ENCODE results near the gene PKDCC. TPM values are rescaled to one million over a fixed set of nuclear protein-coding genes. Genes with fewer than 3 reads are reported as not detected.

The PKDCC gene
- total RNA-seq, 1 experiment from 2014 or later = 82.2 TPM

- ChIA-PET CTCF (no interaction called here), POLR2A (ENCODE audit: low non-redundant PET) (no interaction called here)
- no peaks in the 10 kb centered on the region for H3K27me3 ChIP-seq (replicated peaks; ENCODE audit: insufficient read depth, low read depth, low read length, poor library complexity)
- no peak overlapping the region for H3K27ac ChIP-seq (ENCODE audit: low read depth, low read length, poor library complexity, severe bottlenecking)
- DNase-seq (ENCODE audit: low spot score) = no peak
- H3K36me3 ChIP-seq (ENCODE audit: insufficient read depth, low read length, poor library complexity, severe bottlenecking) = no peaks in the 10 kb centered on the region
- H3K9me3 ChIP-seq (ENCODE audit: low read depth, low read length, poor library complexity, severe bottlenecking) = no peaks in the 10 kb centered on the region
- no peak overlapping the region for H3K4me3 ChIP-seq (ENCODE audit: low read depth, low read length, poor library complexity, severe bottlenecking)
- intact Hi-C loops (cut with micrococcal nuclease; ENCODE audit: unreplicated experiment) = no loop called here
- no peak for TF ChIP-seq EZH2 (IDR thresholded peaks at IDR 0.05; ENCODE audit: borderline replicate concordance, low read depth, low read length, poor library complexity, severe bottlenecking)
- no peak; the same call in 1 of the 2 replicates for TF ChIP-seq CTCF (conservative IDR thresholded peaks at IDR 0.05; ENCODE audit: low read depth, low read length)
- H3K4me1 ChIP-seq (ENCODE audit: insufficient read depth, low read length, poor library complexity, severe bottlenecking) = peaks cover 14% of the 10 kb centered on the region
- BruUV-seq (replicated peaks) = no TSS peak
These were observed 6.3 kb upstream of the PKDCC start for GRCh38 chr2:42041377-42042127.

GRCh38 chr2:42042631-42043355 lies 5.0 kb upstream of the PKDCC start:
- POLR2A ChIA-PET (ENCODE audit: low non-redundant PET) = interaction anchor here (0.9 kb wide), 1 partner anchor 15 kb away, joined by 3 read pairs; no protein-coding TSS in a partner anchor
- no peak for TF ChIP-seq EZH2 (IDR thresholded peaks at IDR 0.05; ENCODE audit: borderline replicate concordance, low read depth, low read length, poor library complexity, severe bottlenecking)
- no peak for TF ChIP-seq CTCF (conservative IDR thresholded peaks at IDR 0.05; ENCODE audit: low read depth, low read length)
- H3K27ac ChIP-seq (ENCODE audit: low read depth, low read length, poor library complexity, severe bottlenecking) = no peak overlapping the region
- DNase-seq (ENCODE audit: low spot score) = no peak
- H3K4me1 ChIP-seq (ENCODE audit: insufficient read depth, low read length, poor library complexity, severe bottlenecking) = peaks cover 22% of the 10 kb centered on the region
- H3K27me3 ChIP-seq (replicated peaks; ENCODE audit: insufficient read depth, low read depth, low read length, poor library complexity) = no peaks in the 10 kb centered on the region
- no peak overlapping the region for H3K4me3 ChIP-seq (ENCODE audit: low read depth, low read length, poor library complexity, severe bottlenecking)
- intact Hi-C loops (cut with micrococcal nuclease; ENCODE audit: unreplicated experiment) = no loop called here
- no TSS peak for BruUV-seq (replicated peaks)
- CTCF ChIA-PET = no interaction called here
- no peaks in the 10 kb centered on the region for H3K9me3 ChIP-seq (ENCODE audit: low read depth, low read length, poor library complexity, severe bottlenecking)
- H3K36me3 ChIP-seq (ENCODE audit: insufficient read depth, low read length, poor library complexity, severe bottlenecking) = no peaks in the 10 kb centered on the region

GRCh38 chr2:42043789-42044394 lies 3.9 kb upstream of the PKDCC start:
- Histone ChIP-seq H3K36me3 (ENCODE audit: insufficient read depth, low read length, poor library complexity, severe bottlenecking) (no peaks in the 10 kb centered on the region), H3K27me3 (replicated peaks; ENCODE audit: insufficient read depth, low read depth, low read length, poor library complexity) (no peaks in the 10 kb centered on the region), H3K4me1 (ENCODE audit: insufficient read depth, low read length, poor library complexity, severe bottlenecking) (peaks cover 22% of the 10 kb centered on the region), H3K4me3 (ENCODE audit: low read depth, low read length, poor library complexity, severe bottlenecking) (no peak overlapping the region), H3K9me3 (ENCODE audit: low read depth, low read length, poor library complexity, severe bottlenecking) (no peaks in the 10 kb centered on the region), H3K27ac (ENCODE audit: low read depth, low read length, poor library complexity, severe bottlenecking) (no peak overlapping the region)
- no peak for DNase-seq (ENCODE audit: low spot score)
- TF ChIP-seq CTCF (conservative IDR thresholded peaks at IDR 0.05; ENCODE audit: low read depth, low read length) (no peak), EZH2 (IDR thresholded peaks at IDR 0.05; ENCODE audit: borderline replicate concordance, low read depth, low read length, poor library complexity, severe bottlenecking) (no peak)
- BruUV-seq (replicated peaks) = no TSS peak
- POLR2A ChIA-PET (ENCODE audit: low non-redundant PET) = no interaction called here
- intact Hi-C loops (cut with micrococcal nuclease; ENCODE audit: unreplicated experiment) = no loop called here
- CTCF ChIA-PET = no interaction called here
